GM12872 (cell line): ENCODE measurements around the gene WFS1.

Source experiments
- CTCF ChIP-seq: IDR thresholded peaks from 3 replicates; pipeline ENCODE4 v1.5.1; 2011; ENCODE audit warnings: low read depth, mild to moderate bottlenecking, low read length, moderate library complexity; ENCODE audit not compliant: insufficient read depth

Gene WFS1

GRCh38 chr4:6262847-6263487 is 6.7 kb upstream of the WFS1 start:
- no peak for TF ChIP-seq CTCF

GRCh38 chr4:6263526-6264224 is 6.0 kb upstream of the WFS1 start:
- no peak for TF ChIP-seq CTCF

DNA sequence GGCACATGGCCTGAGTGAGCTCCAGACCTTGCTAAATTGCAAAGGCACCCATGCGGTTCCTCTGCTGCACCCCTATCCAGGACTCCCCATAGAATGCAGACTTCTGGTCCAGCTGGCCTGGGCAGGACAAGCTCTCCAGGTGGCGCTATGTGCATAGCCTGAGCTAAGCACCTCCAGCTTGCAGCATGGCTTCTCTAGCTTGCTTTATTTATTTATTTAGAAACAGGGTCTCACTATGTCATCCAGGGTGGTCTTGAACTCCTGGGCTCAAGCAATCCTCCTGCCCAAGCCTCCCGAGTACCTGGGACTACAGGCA is 5.5 kb upstream of the WFS1 start:
- TF ChIP-seq CTCF: peak; percentile 64

GRCh38 chr4:6265546-6265945 is 4.1 kb upstream of the WFS1 start:
- no peak for TF ChIP-seq CTCF

DNA sequence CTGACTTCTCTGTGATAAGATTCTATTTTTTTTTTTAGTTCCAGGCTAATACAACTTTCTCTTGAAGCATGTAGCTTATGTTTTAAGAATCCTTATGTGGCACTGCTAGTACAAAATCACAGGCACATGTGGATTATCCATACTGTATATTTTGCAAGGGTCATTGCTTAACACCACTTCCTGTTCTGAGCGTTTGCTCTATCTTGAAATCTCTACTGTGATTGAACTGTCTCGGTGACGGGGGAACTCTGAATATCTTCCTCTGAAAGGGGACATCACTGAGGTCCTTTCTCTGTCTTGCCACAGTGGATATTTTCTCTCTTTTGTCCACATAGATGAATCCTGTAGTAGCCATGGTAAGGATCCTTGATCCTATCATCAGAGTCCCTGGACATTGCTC is 2.1 kb upstream of the WFS1 start:
- TF ChIP-seq CTCF: no peak

- TF ChIP-seq CTCF: no peak
Observed at GRCh38 chr4:6268650-6269615, 717 bp upstream of the WFS1 start.

GRCh38 chr4:6270636-6271121 is 1.0 kb downstream of the WFS1 start:
- no peak for TF ChIP-seq CTCF
